ENCODE results near the gene TMEM31. TPM values are rescaled to one million over a fixed set of nuclear protein-coding genes. Genes with fewer than 3 reads are reported as not detected.

The TMEM31 gene
- polyA plus RNA-seq, 2 of the 4 experiments (the other 2 are of a cell fraction) = 0.10 TPM; not detected in 1

- TF ChIP-seq, protein P1, sequence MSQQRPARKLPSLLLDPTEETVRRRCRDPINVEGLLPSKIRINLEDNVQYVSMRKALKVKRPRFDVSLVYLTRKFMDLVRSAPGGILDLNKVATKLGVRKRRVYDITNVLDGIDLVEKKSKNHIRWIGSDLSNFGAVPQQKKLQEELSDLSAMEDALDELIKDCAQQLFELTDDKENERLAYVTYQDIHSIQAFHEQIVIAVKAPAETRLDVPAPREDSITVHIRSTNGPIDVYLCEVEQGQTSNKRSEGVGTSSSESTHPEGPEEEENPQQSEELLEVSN (IDR thresholded peaks at IDR 0.05; ENCODE audit: borderline replicate concordance, low read depth) = no peak
Measured at GRCh38 chrX:103663981-103664762, 46.5 kb upstream of the TMEM31 start (continued).

DNA sequence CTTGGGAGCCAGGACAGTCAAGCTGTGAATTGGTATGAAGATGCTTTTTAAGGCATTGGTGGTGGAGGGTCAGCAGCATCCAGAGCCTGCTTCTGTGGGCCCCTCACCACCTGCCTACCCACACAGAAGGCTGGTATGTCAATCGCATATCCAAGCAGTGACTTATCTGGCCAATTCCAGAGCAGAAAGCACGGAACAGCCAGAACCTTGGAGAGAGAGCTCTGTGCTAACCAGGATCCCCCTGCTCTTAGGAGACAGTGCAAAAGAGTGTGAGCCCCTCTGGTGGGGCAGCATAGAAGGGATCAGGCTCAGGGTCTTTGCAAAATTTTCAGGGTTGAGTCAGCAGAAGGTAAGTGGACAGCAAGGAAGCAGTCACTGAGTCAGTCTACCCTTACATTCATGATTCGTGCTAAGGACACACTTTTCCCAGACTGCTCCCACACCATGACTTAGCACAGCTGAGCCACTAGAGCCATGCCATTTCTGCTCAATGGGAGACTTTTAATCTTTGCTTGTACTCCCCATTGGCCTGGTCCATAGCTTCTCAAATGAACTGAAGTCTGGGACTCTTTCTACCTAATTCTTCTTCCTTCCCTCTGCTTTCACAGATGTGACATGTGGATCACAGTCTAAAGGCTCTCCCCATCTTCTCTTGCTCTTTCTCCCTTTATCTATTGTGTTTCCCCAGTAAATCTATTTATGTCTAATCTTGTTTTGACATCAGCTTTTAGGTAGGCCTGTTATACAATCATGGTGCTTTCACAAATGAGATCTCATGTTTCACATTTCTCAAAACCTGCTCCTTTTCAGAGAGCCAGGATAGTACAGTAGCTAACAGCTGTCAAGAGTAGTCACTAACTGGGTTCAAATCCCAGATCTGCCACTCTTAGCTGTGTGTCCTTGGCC is 44.3 kb upstream of the TMEM31 start:
- CTCF ChIA-PET = interaction anchor here (3.6 kb wide), 1 partner anchor 37 kb away, joined by 21 read pairs; no protein-coding TSS in a partner anchor
- DNase-seq (ENCODE audit: low read depth in 1 of 2, low spot score in 1 of 2) = no peak
- no peaks in the 10 kb centered on the region for H3K9me3 ChIP-seq
- H3K4me2 ChIP-seq = no peak overlapping the region
- ATAC-seq = peak in 1 of 2 experiments; percentile 49; a peak in 1 of 6 replicates
- TF ChIP-seq KDM1A (IDR thresholded peaks at IDR 0.05; ENCODE audit: low read depth) (no peak), RARB (CRISPR knock-in tag; IDR thresholded peaks at IDR 0.05) (no peak)
- H3K4me1 ChIP-seq = no peaks in the 10 kb centered on the region
- no peak overlapping the region for H3K4me3 ChIP-seq
- peak; percentile 56 for FAIRE-seq
- POLR2A ChIA-PET = interaction anchor here (0.9 kb wide), 1 partner anchor 36 kb away, joined by 3 read pairs; no protein-coding TSS in a partner anchor
- H3K27ac ChIP-seq = no peak overlapping the region
- WGBS (ENCODE audit: missing lambda C conversion rate) = 73% methylated on average over 2 of the region's 3 CpGs

DNA sequence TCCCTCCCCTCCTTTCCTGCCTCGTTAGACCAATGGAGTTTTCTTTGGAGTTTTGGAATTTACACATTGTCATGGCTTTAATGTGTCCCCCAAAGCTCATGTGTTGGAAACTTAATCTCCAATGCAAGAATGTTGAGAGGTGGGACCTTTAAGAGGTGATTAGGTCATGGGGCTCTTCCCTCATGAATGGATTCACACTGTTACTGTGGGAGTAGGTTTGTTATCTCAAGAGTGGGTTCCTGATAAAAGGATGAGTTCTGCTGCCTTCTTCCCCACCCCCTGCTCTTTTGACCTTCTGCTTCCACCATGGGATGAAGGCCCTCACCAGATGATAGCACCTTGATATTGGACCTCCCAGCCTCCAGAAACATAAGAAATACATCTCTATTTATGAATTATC is 41.0 kb upstream of the TMEM31 start:
- DNase-seq (ENCODE audit: low read depth in 1 of 2, low spot score in 1 of 2) (no peak), FAIRE-seq (no peak), ATAC-seq (no peak)
- ChIA-PET POLR2A (no interaction called here), CTCF (interaction anchor here (0.6 to 2.8 kb wide), 2 partner anchors 39 to 41 kb away, joined by 5 to 10 read pairs; partner anchors contain the start of gene TMEM31)
- Histone ChIP-seq H3K4me1 (no peaks in the 10 kb centered on the region), H3K4me3 (no peak overlapping the region), H3K4me2 (no peak overlapping the region), H3K27ac (no peak overlapping the region), H3K9me3 (no peaks in the 10 kb centered on the region)
- TF ChIP-seq BHLHE40 (IDR thresholded peaks at IDR 0.05; ENCODE audit: low read depth, low read length) = no peak
- TF ChIP-seq, protein P2, sequence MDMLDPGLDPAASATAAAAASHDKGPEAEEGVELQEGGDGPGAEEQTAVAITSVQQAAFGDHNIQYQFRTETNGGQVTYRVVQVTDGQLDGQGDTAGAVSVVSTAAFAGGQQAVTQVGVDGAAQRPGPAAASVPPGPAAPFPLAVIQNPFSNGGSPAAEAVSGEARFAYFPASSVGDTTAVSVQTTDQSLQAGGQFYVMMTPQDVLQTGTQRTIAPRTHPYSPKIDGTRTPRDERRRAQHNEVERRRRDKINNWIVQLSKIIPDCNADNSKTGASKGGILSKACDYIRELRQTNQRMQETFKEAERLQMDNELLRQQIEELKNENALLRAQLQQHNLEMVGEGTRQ (IDR thresholded peaks at IDR 0.05) = no peak
- no peak for TF ChIP-seq FOSB (CRISPR knock-in tag; IDR thresholded peaks at IDR 0.05)
- no peak for TF ChIP-seq RAD21 (conservative IDR thresholded peaks at IDR 0.05 in 1 of 2, IDR thresholded peaks at IDR 0.05 in 1 of 2)
- no peak for TF ChIP-seq MAZ (IDR thresholded peaks at IDR 0.05; ENCODE audit: borderline replicate concordance, low read depth, low read length)
- no peak for TF ChIP-seq ZNF302 (CRISPR knock-in tag; IDR thresholded peaks at IDR 0.05)
- no peak for TF ChIP-seq JUNB (IDR thresholded peaks at IDR 0.05)
- no peak for TF ChIP-seq GATA3 (IDR thresholded peaks at IDR 0.05; ENCODE audit: borderline replicate concordance)
- no peak for TF ChIP-seq SREBF2 (IDR thresholded peaks at IDR 0.05)
- 86% methylated on average over 1 of the region's 1 CpG for WGBS (ENCODE audit: missing lambda C conversion rate)

DNA sequence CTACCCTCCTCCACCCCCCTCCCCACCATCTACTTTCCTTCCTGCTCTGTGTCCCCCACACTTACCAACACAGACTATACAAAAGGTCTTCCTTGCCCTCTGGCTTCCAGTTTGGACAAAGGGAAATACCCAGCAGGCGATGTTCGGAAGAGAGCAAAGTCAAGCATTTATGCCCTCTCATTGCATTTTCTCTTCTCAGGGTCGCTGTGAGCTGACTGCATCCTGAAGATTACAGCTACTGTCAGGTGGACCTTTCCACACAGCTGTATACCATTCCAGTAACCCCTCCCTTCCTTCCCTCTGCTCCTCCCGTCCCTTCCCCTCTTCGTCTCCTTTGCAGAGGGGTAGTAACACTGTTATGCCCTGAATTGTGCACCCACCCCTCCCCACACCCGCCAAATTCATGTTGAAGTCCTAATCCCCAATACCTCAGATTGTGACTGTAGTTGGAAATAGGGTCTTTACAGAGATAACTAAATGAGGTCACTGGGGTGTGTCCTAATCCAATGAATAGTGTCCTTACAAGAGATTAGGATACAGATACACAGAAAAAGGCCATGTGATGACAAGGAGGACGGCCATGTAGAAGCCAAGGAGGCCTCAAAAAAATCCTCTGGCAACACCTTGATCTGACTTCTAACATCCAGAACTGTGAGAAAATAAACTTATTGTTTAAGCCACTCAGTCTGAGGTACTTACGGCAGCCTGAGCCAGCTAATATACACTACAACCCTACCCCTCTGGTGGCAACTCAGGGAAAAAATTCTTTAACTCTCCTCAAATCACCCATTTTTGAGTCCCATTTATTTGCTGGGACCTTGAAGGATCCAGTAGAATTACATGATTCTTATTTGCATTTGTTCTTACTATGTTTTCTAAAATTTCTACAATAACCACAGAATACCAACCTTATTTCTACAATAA is 35.9 kb upstream of the TMEM31 start:
- peak; percentile 49 for FAIRE-seq
- TF ChIP-seq FOSB (CRISPR knock-in tag; IDR thresholded peaks at IDR 0.05) = 0 out of 2 replicates have a peak, but pooled peaks have one; percentile 47
- TF ChIP-seq PHF8 (IDR thresholded peaks at IDR 0.05; ENCODE audit: borderline replicate concordance, low read depth) = no peak
- ChIA-PET CTCF (no interaction called here), POLR2A (interaction anchor here (0.6 kb wide), 1 partner anchor 12 kb away, joined by 12 read pairs; no protein-coding TSS in a partner anchor)
- no peak for DNase-seq (ENCODE audit: low read depth in 1 of 2, low spot score in 1 of 2)
- ATAC-seq = peak; percentile 45 to 70; a peak in 5 of 6 replicates
- Histone ChIP-seq H3K4me3 (no peak overlapping the region), H3K4me1 (no peaks in the 10 kb centered on the region), H3K4me2 (no peak overlapping the region), H3K9me3 (no peaks in the 10 kb centered on the region), H3K27ac (no peak overlapping the region)
- 89% methylated on average over 8 of the region's 8 CpGs for WGBS (ENCODE audit: missing lambda C conversion rate)

Measured in A549 (cell line).